ENCODE data around the gene ARL6IP1.
"Not testable (repeated sequence)": the region's sequence is repeated elsewhere in the genome, so short reads cannot be mapped to it uniquely, and the experiment has no call there.

The ARL6IP1 gene

GRCh38 chr16:18757960-18758660 lies 43.2 kb downstream of the ARL6IP1 start:
- not testable (repeated sequence) for DNase-seq

DNA sequence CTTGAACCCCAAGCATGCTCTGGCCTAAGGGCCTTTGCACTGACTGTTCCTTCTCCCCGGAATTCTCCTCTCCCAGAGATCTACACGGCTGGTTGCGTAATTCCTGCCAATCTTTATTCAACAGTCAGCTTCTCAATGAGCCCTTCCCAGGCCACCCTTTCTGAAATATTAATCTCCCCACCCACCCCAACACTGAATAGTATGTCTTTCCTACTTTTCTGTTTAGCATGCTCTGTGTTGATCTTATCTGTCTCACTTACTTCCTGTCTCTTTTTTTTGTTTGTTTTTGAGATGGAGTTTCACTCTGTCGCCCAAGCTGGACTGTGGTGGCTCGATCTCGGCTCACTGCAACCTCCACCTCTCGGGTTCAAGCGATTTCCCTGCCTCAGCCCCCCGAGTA lies 44.7 kb downstream of the ARL6IP1 start:
- not testable (repeated sequence) for DNase-seq

GRCh38 chr16:18742870-18743269 lies 58.5 kb downstream of the ARL6IP1 start:
- not testable (repeated sequence) for DNase-seq
